Frontal cortex (tissue), 4 donors: ENCODE results near the gene RPH3AL. TPM values are rescaled to one million over a fixed set of nuclear protein-coding genes. Genes with fewer than 3 reads are reported as not detected.
A peak's percentile ranks its signal among the peaks of the same experiment; 100 is the strongest.
"Not testable (repeated sequence)": the region's sequence is repeated elsewhere in the genome, so short reads cannot be mapped to it uniquely, and the experiment has no call there.

Source experiments
- DNase-seq, 2 donors: peaks; one replicate each; pipeline ENCODE4 v3.0.0; 2012; ENCODE audit warnings: low spot score in 2 of 2
- FAIRE-seq: peaks from 2 replicates; lab custom pipeline; 2012; peaks lifted over from hg19 to GRCh38; lab: Jason Lieb, UNC
- total RNA-seq: library from RNA; depleted of rRNA; stranded (reverse); fragments of >200 nt; gene quantifications from one replicate; pipeline ENCODE4 v1.2.3, GENCODE V29; 2014
- donor health status: control.
- donor health status: control.
- donor health status: control.

Gene RPH3AL
- total RNA-seq, 1 donor from 2014 or later = 3.3 TPM

DNA sequence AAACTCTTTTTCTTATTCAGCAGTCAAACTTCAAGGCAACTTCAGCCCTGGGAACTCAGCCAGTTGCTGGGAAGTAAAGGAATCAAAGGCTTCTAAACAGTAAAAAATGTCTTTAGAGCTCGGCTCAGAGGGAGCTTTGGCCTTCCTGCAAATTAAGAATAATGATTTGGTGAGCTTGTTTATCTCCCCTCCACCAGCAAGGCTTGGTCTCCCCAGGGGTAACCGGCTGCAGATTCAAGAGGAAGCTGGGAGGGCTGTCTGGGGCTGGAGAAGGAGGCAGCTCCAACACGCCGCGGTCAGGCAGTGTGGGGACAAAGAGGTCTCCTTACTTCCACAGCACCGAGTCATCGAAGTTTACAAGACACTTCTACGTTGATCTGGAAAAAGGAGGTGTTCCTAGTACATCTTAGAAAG is 153.4 kb downstream of the RPH3AL start:
- no peak for FAIRE-seq
- no peak for DNase-seq

- not testable (repeated sequence) for FAIRE-seq, DNase-seq
These were observed 154.4 kb downstream of the RPH3AL start for GRCh38 chr17:198225-198624.

GRCh38 chr17:197352-197751 is 155.3 kb downstream of the RPH3AL start:
- FAIRE-seq (no peak), DNase-seq (no peak)

DNA sequence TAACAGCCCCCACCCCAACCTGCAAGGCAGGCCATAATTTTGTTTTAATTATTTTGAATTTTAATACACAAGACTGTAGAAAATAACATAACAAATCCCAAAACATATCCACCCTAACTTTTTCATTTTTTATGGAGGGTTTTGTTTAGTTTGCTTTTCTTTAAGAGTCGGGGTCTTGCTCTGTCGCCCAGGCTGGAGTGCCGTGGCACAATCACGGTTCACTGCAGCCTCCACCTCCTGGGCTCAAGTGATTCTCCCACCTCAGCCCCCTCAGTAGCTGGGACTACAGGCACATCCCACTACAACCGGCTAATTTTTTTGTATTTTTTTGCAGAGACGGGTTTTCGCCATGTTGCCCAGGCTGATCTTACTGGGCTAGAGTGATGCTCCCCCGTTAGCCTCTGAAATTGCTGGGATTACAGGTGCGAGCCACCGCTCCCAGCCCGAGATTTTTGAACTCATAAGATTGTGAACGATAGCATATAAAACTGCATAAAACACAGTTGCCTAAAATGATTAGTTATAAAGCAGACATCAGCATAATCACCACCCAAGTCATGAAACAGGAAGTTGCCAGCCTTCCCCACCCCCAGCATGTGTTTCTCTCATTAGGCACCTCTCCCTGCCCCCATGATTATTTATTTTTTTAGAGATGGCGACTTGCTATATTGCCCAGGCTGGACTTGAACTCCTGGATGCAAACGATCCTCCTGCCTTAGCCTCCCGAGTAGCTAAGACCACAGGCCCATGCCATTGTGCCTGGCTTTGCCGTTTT is 157.6 kb downstream of the RPH3AL start:
- no peak for FAIRE-seq

DNA sequence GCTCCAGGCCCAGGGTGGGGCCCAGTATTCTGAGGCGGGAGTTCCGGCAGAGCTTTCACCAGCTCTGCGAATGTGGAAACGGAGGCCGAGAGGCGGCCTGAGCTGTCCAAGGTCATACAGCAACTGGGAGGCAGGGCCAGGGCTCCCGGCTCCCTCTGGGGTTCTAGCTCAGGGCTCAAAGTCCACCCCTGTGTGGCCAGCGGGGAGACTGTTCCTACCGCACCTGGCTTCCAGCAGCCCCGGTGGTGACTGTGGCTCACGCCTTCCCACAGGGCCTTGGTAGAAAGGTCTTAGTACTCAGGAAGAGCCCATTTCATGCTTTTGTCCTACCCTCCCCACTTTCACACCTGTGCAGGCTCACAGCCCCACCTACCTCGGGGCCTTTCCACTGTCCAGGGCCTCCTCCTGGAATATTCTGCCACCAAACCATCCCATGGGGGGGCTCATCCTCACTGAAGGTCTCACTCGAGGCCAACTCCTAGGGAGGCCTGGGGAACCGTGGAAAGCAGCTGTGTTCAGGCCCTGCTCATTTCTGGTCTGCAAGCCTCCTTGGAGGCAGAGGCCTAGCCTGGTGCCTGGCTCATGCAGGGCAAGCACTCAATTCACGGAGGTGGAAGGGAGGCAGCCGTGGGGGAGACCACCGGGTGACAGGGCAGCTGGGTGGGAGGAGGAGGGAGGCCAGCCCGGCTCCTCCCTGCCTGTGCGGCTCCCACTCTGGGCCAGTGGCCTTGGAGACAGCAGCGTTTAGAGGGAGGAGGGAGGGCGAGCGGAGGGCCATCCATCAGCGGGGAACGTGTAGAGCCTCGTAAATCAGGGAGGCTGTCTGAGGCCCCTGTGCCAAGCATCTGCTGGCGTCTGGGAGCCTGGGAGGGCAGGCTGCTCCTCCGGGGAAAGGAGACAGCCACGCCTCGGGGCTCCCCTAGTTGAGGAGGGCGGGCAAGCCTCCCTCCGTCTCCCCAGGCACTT is 158.5 kb downstream of the RPH3AL start:
- no peak for DNase-seq
- no peak for FAIRE-seq

More for the DNA sequence above, 157.6 kb downstream of the RPH3AL start:
- DNase-seq = no peak

DNA sequence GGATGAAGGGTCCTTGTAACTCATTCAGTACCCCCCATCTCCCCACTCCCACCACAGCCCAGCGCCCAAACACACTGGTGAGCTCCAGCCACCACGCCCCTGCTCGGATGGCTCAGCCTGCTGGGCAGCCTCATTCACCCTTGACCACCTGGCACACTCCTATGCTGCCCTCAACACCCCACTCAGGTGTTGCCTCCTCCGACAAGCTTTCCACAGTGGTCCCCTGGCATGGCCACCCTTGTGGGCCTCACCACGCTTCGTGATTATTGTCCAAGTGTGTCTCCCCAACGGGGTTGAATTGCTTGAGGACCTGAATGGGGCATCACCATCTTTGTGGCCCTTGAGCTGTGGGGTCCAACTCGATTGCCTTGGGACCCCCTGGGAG is 159.2 kb downstream of the RPH3AL start:
- no peak for FAIRE-seq
- DNase-seq = no peak

DNA sequence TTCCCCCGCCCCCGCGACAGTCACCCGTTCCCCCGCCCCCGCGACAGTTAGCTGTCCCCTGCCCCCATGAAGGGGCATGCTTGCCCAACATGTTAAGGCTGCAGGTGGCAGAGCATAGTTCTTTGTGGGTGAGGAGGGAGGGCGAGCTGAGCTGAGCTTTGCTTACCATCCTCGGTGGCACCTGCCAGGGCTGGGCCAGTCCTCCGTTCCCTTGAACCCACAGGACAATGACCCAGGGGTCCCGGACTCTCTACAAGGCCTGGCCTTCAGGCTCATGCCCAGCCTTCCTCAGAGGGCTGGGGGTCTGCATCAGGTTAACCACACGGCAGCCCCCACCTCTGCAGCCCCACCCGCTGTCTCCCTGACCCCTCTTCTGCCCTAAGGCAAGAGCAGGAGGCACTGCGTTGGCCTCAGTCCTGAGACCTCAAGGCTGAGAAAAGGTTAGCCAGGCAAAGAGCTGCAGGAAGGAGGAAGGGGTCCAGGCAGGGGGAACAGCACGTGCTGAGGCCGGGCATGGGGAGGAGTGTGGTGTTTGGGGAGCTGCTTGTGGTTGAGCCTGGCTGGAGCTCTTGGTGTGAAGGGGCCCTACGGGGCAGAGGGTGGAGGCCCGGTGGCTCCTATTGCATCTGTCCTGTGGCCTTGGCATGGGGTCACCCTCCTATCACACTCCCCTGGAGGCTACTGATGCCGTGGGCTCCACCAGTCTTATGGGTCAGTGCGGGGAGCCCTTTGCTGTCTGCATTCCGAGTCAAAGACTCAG is 159.8 kb downstream of the RPH3AL start:
- FAIRE-seq (no peak), DNase-seq (no peak)

DNA sequence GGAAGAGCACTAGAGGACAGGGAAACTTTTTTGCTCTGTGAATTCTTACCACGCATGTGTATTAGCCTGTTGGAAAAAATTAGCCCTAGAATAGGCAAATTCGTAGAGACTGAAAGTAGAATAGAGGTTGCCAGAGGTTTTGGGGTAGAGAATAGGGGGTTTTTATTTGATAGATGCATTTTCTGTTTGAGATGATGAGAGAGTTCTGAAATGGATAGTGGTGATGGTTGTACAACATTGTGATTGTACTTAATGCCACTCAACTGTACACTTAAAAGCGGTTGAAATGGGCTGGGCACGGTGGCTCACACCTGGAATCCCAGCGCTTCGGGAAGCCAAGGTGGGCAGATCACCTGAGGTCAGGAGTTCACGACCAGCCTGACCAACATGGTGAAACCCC is 163.2 kb downstream of the RPH3AL start:
- no peak for FAIRE-seq

DNA sequence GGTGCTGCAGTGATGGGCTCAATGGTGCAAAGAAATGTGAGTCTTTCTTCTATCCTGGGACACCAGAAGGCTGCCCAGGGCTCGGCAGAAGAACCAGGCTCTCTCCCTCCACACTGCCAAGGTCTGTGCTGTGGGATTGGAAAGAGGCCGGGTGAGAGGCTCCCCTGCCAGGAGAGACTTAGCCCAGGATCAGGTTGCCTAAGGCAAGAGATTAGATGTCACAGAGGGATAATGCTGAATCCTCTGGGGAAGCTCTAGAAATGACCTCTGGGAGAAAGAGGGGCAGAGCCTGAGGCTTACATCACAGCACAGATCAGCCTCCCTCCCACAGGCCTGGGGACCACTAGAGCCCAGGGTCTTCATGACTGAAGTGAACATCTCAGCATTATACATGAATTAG is 165.5 kb downstream of the RPH3AL start:
- FAIRE-seq (no peak), DNase-seq (no peak)

More for the DNA sequence above, 163.2 kb downstream of the RPH3AL start:
- no peak for DNase-seq

DNA sequence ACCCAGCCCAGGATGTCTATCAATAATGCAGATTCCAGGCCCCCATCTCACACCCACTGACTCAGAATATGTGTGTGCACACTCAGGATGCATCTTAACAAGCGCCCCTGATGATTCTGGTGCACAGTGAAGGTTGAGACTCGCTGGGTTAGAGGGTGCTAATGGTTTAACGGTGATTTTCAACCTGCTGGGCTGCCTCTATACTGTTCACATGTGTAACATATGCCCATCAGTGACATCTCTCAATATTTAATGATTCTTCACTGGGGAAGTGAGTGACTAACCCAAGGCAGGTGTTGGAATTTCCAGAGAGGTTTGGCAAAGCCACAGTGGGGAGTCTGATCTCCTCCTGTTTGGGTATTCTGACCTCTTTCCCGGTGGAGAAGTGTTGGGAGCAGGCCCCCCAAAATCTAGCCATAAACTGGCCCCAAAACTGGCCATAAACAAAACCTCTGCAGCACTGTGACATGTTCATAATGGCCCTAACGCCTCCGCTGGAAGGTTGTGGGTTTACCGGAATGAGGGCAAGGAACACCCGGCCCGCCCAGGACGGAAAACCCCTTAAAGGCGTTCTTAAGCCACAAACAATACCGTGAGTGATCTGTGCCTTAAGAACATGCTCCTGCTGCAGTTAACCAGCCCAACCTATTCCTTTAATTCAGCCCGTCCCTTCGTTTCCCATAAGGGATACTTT is 167.0 kb downstream of the RPH3AL start:
- DNase-seq = no peak
- no peak for FAIRE-seq

DNA sequence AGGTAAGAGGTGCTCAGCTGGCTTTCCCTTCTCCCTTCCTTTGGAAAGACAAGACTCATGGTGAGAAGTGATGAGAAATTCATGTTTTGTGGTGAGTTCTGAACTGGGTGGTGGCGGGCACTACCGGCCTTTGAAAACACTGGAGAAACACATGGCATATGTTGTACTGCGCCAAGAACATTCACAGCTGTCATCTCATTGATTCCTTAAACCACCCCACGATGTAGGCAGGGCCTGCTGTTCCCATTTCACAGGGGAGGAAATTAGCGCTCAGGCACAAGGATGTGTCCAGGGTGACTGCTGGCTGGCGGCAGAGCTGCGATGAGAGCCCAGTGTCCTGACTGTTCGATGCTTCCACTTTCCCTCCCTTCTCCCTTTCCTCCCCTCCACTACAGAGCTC is 169.6 kb downstream of the RPH3AL start:
- FAIRE-seq = no peak

DNA sequence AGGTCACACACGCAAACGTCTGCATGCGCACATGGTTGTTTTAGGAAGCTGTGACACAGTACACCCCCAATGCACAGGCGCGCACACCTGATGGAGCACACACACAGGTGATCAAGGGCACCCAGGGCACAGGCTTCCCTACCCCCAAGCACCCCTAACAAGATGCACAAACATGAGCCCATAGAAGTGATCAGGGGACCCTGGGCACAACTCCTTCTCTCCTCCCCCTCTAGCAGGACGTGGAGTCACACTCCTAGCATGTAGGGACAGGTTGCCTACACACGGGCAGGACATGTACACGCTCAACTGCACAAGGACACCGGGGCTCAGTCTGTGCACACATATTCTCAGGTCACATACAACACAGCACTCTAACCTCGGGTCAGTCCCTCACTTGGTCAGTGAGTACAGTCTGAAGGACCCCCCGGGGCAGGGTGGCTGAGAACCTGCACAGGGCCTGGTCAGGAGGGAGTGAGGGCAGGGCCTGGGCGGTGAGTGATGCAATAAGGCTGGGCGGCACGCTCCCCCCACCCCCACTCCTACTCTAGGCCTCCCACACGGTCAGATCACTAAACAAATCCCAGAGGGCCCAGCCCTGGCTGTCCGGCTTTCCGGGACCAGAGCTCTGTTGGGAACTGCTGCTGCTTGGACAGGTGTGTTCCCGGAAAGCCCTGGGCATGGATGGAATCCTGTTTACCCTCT is 170.4 kb downstream of the RPH3AL start:
- FAIRE-seq = no peak

More for the DNA sequence above, 169.6 kb downstream of the RPH3AL start:
- no peak for DNase-seq

DNA sequence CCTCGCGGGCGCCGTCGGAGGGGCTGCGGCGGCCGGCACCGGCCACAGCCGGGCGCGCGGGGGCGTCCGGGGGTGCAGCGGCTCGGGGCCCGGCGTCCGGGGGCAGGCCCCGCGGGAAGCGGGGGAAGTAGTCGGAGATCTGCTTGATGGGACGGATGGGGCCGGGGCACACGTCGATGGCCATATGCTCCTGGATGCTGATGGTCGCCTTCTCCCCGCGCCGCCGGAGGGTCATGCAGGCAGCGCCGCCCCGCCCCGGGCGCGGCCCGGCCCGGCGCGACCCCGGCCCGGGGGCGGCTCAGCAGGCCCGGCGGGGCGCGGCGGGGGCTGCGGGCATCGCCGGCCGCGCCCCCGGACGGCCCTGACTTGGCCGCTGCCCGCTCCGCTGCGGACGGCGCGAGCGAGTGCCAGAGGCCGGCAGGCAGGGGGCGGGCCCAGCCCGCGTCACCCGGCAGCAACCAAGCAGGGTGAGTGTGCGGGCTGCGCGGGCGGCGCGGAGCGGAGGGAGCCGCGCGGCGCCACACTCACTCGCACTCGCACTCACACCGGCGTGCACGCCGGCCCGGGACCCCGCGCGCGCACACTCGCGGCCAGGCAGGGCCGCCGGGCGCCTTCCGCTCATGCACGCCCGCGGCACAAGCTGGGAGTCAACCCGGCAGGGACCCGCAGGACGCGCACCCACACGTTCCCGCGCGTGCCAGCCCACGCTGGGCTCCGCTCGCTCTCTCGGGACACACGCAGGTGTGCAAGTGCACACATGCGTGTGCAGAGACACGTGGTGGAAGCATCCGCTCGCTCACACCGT is 171.2 kb downstream of the RPH3AL start, which contains the start of gene DOC2B:
Gene DOC2B, minus strand, starts transcription at position 406 of the 805 bp plus-strand sequence. Its CDS starts 171 bp downstream, at position 235.
- no peak for FAIRE-seq
- DNase-seq = peak; percentile 80 to 91

More for the DNA sequence above, 170.4 kb downstream of the RPH3AL start:
- DNase-seq = no peak

DNA sequence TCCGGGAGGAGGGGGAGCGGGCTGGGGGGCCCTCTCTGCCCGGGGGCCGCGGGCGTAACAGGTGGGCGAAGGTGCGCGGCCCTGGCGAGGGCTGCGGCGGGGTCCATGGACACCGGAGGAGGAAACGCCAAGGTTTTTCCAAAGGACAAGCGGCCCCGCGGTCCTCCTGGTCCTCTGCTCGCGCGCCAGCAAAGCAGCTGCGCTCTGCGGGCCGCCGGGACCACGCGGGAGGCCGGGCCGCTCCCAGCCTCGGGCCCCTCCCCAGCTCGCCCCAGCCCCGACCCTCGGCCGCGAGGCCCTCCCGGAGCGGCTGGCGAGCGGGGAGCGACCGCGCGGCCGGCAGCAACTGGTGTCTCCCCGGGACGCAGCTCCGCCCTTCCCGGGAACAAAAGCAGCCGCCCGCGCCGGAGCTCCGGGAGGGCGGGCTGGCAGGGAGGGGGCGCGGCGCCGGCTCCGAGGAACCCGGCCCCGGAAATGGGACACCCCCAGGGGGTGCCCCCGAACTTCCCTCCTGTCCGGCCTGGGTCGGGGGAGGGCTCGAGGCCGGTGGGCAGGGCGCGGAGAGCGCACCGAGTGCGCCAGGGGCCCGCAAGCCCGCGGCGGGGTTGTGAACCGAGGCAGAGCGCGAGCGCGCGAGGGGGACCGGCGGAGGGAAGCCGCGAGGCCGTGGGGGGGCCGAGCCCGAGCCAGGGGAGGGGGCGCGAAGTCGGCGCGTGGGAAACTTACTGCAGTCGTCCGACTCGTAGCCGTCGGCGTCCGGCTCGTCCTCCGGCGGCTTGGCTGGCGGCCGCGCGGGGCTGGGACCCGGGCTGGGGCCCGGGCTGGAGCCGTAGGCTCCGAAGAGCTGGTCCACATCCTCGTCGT is 172.0 kb downstream of the RPH3AL start:
- no peak for DNase-seq
- no peak for FAIRE-seq

GRCh38 chr17:179781-180380 is 172.7 kb downstream of the RPH3AL start:
- DNase-seq = no peak

GRCh38 chr17:179066-179432 is 173.6 kb downstream of the RPH3AL start:
- DNase-seq (no peak), FAIRE-seq (no peak)

More at GRCh38 chr17:179781-180380, 172.7 kb downstream of the RPH3AL start:
- no peak for FAIRE-seq
